Measurements from ENCODE around the gene ST8SIA2.

The ST8SIA2 gene

GRCh38 chr15:92399271-92399950, 5.7 kb downstream of the ST8SIA2 start:
- DNase-seq: no peak

- no peak for DNase-seq
Measured at GRCh38 chr15:92400573-92400972, 6.9 kb downstream of the ST8SIA2 start.

GRCh38 chr15:92400980-92401787, 7.5 kb downstream of the ST8SIA2 start:
- no peak for DNase-seq

- no peak for DNase-seq
Measured at GRCh38 chr15:92402751-92403150, 9.1 kb downstream of the ST8SIA2 start.

GRCh38 chr15:92405942-92406341, 12.3 kb downstream of the ST8SIA2 start:
- no peak for DNase-seq

- no peak for DNase-seq
Measured at GRCh38 chr15:92407321-92407720, 13.6 kb downstream of the ST8SIA2 start.

GRCh38 chr15:92407916-92408315, 14.2 kb downstream of the ST8SIA2 start:
- no peak for DNase-seq

- no peak for DNase-seq
Measured at GRCh38 chr15:92409006-92409405, 15.3 kb downstream of the ST8SIA2 start.

GRCh38 chr15:92409521-92409920, 15.8 kb downstream of the ST8SIA2 start:
- DNase-seq: no peak

GRCh38 chr15:92410537-92410936, 16.9 kb downstream of the ST8SIA2 start:
- DNase-seq: no peak

- DNase-seq: no peak
Measured at GRCh38 chr15:92411256-92411655, 17.6 kb downstream of the ST8SIA2 start.

GRCh38 chr15:92413510-92413909, 19.8 kb downstream of the ST8SIA2 start:
- DNase-seq: no peak

GRCh38 chr15:92415639-92416297, 22.1 kb downstream of the ST8SIA2 start:
- peak; percentile 11 for DNase-seq

GRCh38 chr15:92416557-92416956, 22.9 kb downstream of the ST8SIA2 start:
- DNase-seq: no peak

- no peak for DNase-seq
Measured at GRCh38 chr15:92417716-92418115, 24.0 kb downstream of the ST8SIA2 start.

GRCh38 chr15:92418864-92419263, 25.2 kb downstream of the ST8SIA2 start:
- no peak for DNase-seq

- DNase-seq: peak; percentile 5
Measured at GRCh38 chr15:92421976-92422375, 28.3 kb downstream of the ST8SIA2 start.

GRCh38 chr15:92425578-92426225, 32.0 kb downstream of the ST8SIA2 start:
- no peak for DNase-seq

GRCh38 chr15:92429378-92430068, 35.8 kb downstream of the ST8SIA2 start:
- peak; percentile 47 for DNase-seq

- DNase-seq: no peak
Measured at GRCh38 chr15:92430069-92430440, 36.4 kb downstream of the ST8SIA2 start.

- DNase-seq: no peak
Measured at GRCh38 chr15:92435145-92435544, 41.5 kb downstream of the ST8SIA2 start.

- DNase-seq: no peak
Measured at GRCh38 chr15:92438471-92438870, 44.8 kb downstream of the ST8SIA2 start.

GRCh38 chr15:92443381-92443780, 49.7 kb downstream of the ST8SIA2 start:
- no peak for DNase-seq

Measured in EL (cell line).